CD4-positive, CD25-positive, alpha-beta regulatory T cell (primary cell): ENCODE data around the gene RNF225. TPM values are rescaled to one million over a fixed set of nuclear protein-coding genes. Genes with fewer than 3 reads are reported as not detected.
"Not testable (repeated sequence)": the region's sequence is repeated elsewhere in the genome, so short reads cannot be mapped to it uniquely, and the experiment has no call there.

ENCODE experiments used
- ATAC-seq, 2 donors: fragments of 150-1000 bp; cut with Tn5 transposase; one replicate each; pipeline ENCODE4 v1.10.0; 2021; ENCODE audit warnings: low read depth in 2 of 2, moderate number of reproducible peaks in 2 of 2, moderate library complexity in 1 of 2
- DNase-seq, 3 donors: peaks; one replicate each; pipeline versions ENCODE4 v3.0.0 to v3.0.0-alpha.2; 2012 to 2022; ENCODE audit warnings: mixed read lengths in 1 of 3
- H3K27ac ChIP-seq: one replicate; pipeline ENCODE4 v1.7.0; 2013; ENCODE audit warnings: mild to moderate bottlenecking, low read length; ENCODE audit not compliant: insufficient read depth, poor library complexity, severe bottlenecking
- H3K27me3 ChIP-seq: one replicate; pipeline ENCODE4 v1.7.0; 2013; ENCODE audit warnings: low read length; ENCODE audit not compliant: control insufficient read depth, insufficient read depth
- H3K36me3 ChIP-seq: one replicate; pipeline ENCODE4 v1.7.0; 2013; ENCODE audit warnings: mild to moderate bottlenecking, low read length, moderate library complexity; ENCODE audit not compliant: control insufficient read depth, insufficient read depth
- H3K4me1 ChIP-seq: 2 replicates; pipeline ENCODE4 v1.7.0; 2013; ENCODE audit warnings: mild to moderate bottlenecking, low read length; ENCODE audit not compliant: insufficient read depth, control insufficient read depth, poor library complexity, severe bottlenecking
- H3K4me3 ChIP-seq: one replicate; pipeline ENCODE4 v1.7.0; 2013; ENCODE audit warnings: low read depth, mild to moderate bottlenecking, low read length, moderate library complexity
- H3K9me3 ChIP-seq, 2 experiments: 1 replicate in 1 of 2; 2 replicates in 1 of 2; pipeline ENCODE4 v1.7.0; 2013; ENCODE audit warnings: low read length in 2 of 2, mild to moderate bottlenecking in 1 of 2, moderate library complexity in 1 of 2; ENCODE audit not compliant: control insufficient read depth in 2 of 2
- H3K27ac Mint-ChIP-seq, 3 donors: one replicate each; pipeline ENCODE4 v1.8.0; 2020 to 2022; ENCODE audit warnings: mild to moderate bottlenecking in 3 of 3, mixed read lengths in 3 of 3, moderate library complexity in 2 of 3
- H3K27me3 Mint-ChIP-seq: one replicate; pipeline ENCODE4 v1.8.0; 2022; ENCODE audit warnings: mild to moderate bottlenecking, mixed read lengths
- H3K36me3 Mint-ChIP-seq: one replicate; pipeline ENCODE4 v1.8.0; 2020; ENCODE audit warnings: mixed read lengths
- H3K4me1 Mint-ChIP-seq, 4 donors: one replicate each; pipeline ENCODE4 v1.8.0; 2020 to 2022; ENCODE audit warnings: mixed read lengths in 4 of 4, mild to moderate bottlenecking in 1 of 4
- H3K4me3 Mint-ChIP-seq, 4 donors: one replicate each; pipeline ENCODE4 v1.8.0; 2020 to 2022; ENCODE audit warnings: mild to moderate bottlenecking in 4 of 4, mixed read lengths in 4 of 4, moderate library complexity in 3 of 4
- H3K9me3 Mint-ChIP-seq, 7 donors: one replicate each; pipeline ENCODE4 v1.8.0; 2020 to 2022; ENCODE audit warnings: mixed read lengths in 7 of 7, mild to moderate bottlenecking in 3 of 7, moderate library complexity in 2 of 7
- polyA plus RNA-seq, 4 donors: library from polyadenylated mRNA; unstranded; fragments of 300-500 nt; fragmentation: Illumina TruSeq; gene quantifications; one replicate each; pipeline ENCODE4 v1.2.3, GENCODE V29; 2021
- total RNA-seq: library from RNA; stranded (reverse); gene quantifications from one replicate; pipeline ENCODE4 v1.2.3, GENCODE V29; 2022

Gene RNF225
- total and polyA plus RNA-seq, 5 donors from 2014 or later, result 0.39 TPM; not detected in 4

GRCh38 chr19:58442986-58443385 lies 47.5 kb downstream of the RNF225 start:
- not testable (repeated sequence) for DNase-seq, H3K27me3 ChIP-seq, H3K27ac Mint-ChIP-seq, H3K36me3 Mint-ChIP-seq, H3K9me3 ChIP-seq, H3K36me3 ChIP-seq, H3K27ac ChIP-seq, H3K4me3 ChIP-seq, H3K4me3 Mint-ChIP-seq, ATAC-seq
- H3K4me1 ChIP-seq, result peaks cover 17% of the 10 kb centered on the region
- H3K4me1 Mint-ChIP-seq, result peaks cover 5 to 28% (median 6%) of the 10 kb centered on the region in 4 donors
- H3K9me3 Mint-ChIP-seq, result peaks cover 2 to 22% (median 8%) of the 10 kb centered on the region in 7 donors
- peaks cover 15% of the 10 kb centered on the region for H3K27me3 Mint-ChIP-seq

Other genes with a start within 250 kb of the RNF225 start
- 9.2 TPM for gene ZNF329, start 244.9 kb upstream of the RNF225 start, total RNA-seq
- gene ZNF329, start 244.9 kb upstream of the RNF225 start, polyA plus RNA-seq, result 1 to 10 TPM; 2.9 to 9.4 (median 4.8) TPM
- 32.8 TPM for gene ZNF274, start 212.6 kb upstream of the RNF225 start, total RNA-seq
- gene ZNF274, start 212.6 kb upstream of the RNF225 start, polyA plus RNA-seq, result 10 to 100 TPM; 31.8 to 45.1 (median 38.2) TPM
- gene ZNF544, start 166.7 kb upstream of the RNF225 start, total RNA-seq, result 11.6 TPM
- 10 to 100 TPM; 16.2 to 20.8 (median 19.2) TPM for gene ZNF544, start 166.7 kb upstream of the RNF225 start, polyA plus RNA-seq
- 6.7 TPM for gene ZNF8, start 116.7 kb upstream of the RNF225 start, total RNA-seq
- under 1 TPM; 0.33 to 0.87 (median 0.61) TPM for gene ZNF8, start 116.7 kb upstream of the RNF225 start, polyA plus RNA-seq
- gene ERVK3-1, start 90.3 kb upstream of the RNF225 start, total RNA-seq, result 117 TPM
- gene ERVK3-1, start 90.3 kb upstream of the RNF225 start, polyA plus RNA-seq, result 10 to 100 TPM; 65.9 to 85.8 (median 77.4) TPM
- 2.1 TPM for gene ZSCAN22, start 68.7 kb upstream of the RNF225 start, total RNA-seq
- 1 to 10 TPM in 2 of 4 donors, under 1 TPM in 2; 0.31 to 2.6 (median 1.3) TPM for gene ZSCAN22, start 68.7 kb upstream of the RNF225 start, polyA plus RNA-seq
- gene A1BG, start 42.2 kb upstream of the RNF225 start, total RNA-seq, result 11.8 TPM
- 10 to 100 TPM; 32.0 to 53.7 (median 39.8) TPM for gene A1BG, start 42.2 kb upstream of the RNF225 start, polyA plus RNA-seq
- 0.27 TPM for gene ZNF497, start 32.9 kb upstream of the RNF225 start, total RNA-seq
- under 1 TPM; 0.34 to 0.79 (median 0.41) TPM for gene ZNF497, start 32.9 kb upstream of the RNF225 start, polyA plus RNA-seq
- 1.1 TPM for gene ZNF837, start 14.6 kb upstream of the RNF225 start, total RNA-seq
- gene ZNF837, start 14.6 kb upstream of the RNF225 start, polyA plus RNA-seq, result 1 to 10 TPM; 2.5 to 7.7 (median 4.6) TPM
- gene RPS5, start 8.4 kb upstream of the RNF225 start, total RNA-seq, result 747 TPM
- gene RPS5, start 8.4 kb upstream of the RNF225 start, polyA plus RNA-seq, result 1,000 to 10,000 TPM in 3 of 4 donors, 100 to 1,000 TPM in 1; 916 to 1,786 (median 1,426) TPM
- 1.7 TPM for gene ZNF584, start 13.0 kb downstream of the RNF225 start, total RNA-seq
- gene ZNF584, start 13.0 kb downstream of the RNF225 start, polyA plus RNA-seq, result 1 to 10 TPM; 5.4 to 8.8 (median 5.8) TPM
- gene ZNF132, start 44.5 kb downstream of the RNF225 start, total RNA-seq, result 1.2 TPM
- gene ZNF132, start 44.5 kb downstream of the RNF225 start, polyA plus RNA-seq, result 1 to 10 TPM in 1 of 4 donors, under 1 TPM in 3; 0.76 to 2.0 (median 0.96) TPM
- gene ZNF324B, start 56.0 kb downstream of the RNF225 start, total RNA-seq, result 6.5 TPM
- gene ZNF324B, start 56.0 kb downstream of the RNF225 start, polyA plus RNA-seq, result 1 to 10 TPM in 1 of 4 donors, under 1 TPM in 3; 0.81 to 1.4 (median 0.90) TPM
- 15.1 TPM for gene ZNF324, start 71.4 kb downstream of the RNF225 start, total RNA-seq
- 10 to 100 TPM in 2 of 4 donors, 1 to 10 TPM in 2; 5.3 to 12.7 (median 10.2) TPM for gene ZNF324, start 71.4 kb downstream of the RNF225 start, polyA plus RNA-seq
- gene ZNF446, start 80.7 kb downstream of the RNF225 start, total RNA-seq, result 10.5 TPM
- gene ZNF446, start 80.7 kb downstream of the RNF225 start, polyA plus RNA-seq, result 1 to 10 TPM; 1.7 to 5.2 (median 3.8) TPM
- gene SLC27A5, start 116.3 kb downstream of the RNF225 start, total RNA-seq, result 5.5 TPM
- gene SLC27A5, start 116.3 kb downstream of the RNF225 start, polyA plus RNA-seq, result 10 to 100 TPM; 14.4 to 26.7 (median 20.4) TPM
- 8.0 TPM for gene ZBTB45, start 124.2 kb downstream of the RNF225 start, total RNA-seq
- gene ZBTB45, start 124.2 kb downstream of the RNF225 start, polyA plus RNA-seq, result 1 to 10 TPM; 4.2 to 5.7 (median 4.9) TPM
- gene TRIM28, start 148.4 kb downstream of the RNF225 start, total RNA-seq, result 379 TPM
- gene TRIM28, start 148.4 kb downstream of the RNF225 start, polyA plus RNA-seq, result 10 to 100 TPM; 34.5 to 52.4 (median 44.0) TPM
- gene CHMP2A, start 159.4 kb downstream of the RNF225 start, total RNA-seq, result 83.1 TPM
- 100 to 1,000 TPM; 210 to 273 (median 240) TPM for gene CHMP2A, start 159.4 kb downstream of the RNF225 start, polyA plus RNA-seq
- 50.2 TPM for gene UBE2M, start 163.0 kb downstream of the RNF225 start, total RNA-seq
- 10 to 100 TPM in 2 of 4 donors, 1 to 10 TPM in 2; 8.7 to 17.2 (median 12.9) TPM for gene UBE2M, start 163.0 kb downstream of the RNF225 start, polyA plus RNA-seq
- gene MZF1, start 177.7 kb downstream of the RNF225 start, total RNA-seq, result 15.6 TPM
- 1 to 10 TPM; 7.4 to 8.9 (median 7.9) TPM for gene MZF1, start 177.7 kb downstream of the RNF225 start, polyA plus RNA-seq